Inflammatory macrophage treated with lipopolysaccharide for 4 hours (primary cell): ENCODE results near the gene GAS2L1.

Experiments used
- DNase-seq: peaks from one replicate; pipeline ENCODE4 v3.0.0-alpha.2; 2020

GAS2L1 gene

DNA sequence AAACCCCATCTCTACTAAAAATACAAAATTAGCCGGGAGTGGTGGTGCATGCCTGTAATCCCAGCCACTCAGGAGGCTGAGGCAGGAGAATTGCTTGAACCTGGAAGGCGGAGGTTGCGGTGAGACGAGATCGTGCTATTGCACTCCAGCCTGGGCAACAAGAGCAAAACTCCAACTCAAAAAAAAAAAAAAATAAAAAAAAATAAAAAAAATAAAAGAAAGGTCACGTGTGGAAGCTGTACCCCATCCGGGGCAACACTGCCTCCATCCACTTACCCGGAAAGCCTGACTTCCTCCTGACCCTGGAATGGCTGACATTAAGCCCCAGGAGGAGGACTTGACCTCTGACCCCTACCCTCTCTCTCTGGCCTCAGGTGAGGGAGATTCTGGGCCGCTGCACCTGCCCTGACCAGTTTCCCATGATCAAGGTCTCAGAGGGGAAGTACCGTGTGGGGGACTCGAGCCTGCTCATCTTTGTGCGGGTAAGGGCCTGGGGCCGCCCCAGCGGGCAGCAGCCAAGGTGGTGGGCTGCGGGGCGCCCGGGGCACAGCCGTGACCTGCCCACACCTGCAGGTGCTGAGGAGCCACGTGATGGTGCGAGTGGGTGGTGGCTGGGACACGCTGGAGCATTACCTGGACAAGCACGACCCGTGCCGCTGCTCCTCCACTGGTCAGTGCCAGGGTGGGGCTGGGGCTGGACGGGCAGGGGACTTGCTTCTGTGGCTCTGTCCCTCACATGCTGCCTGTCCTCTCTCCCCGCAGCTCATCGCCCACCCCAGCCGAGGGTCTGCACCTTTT lies 3.8 kb downstream of the GAS2L1 start:
- no peak for DNase-seq

DNA sequence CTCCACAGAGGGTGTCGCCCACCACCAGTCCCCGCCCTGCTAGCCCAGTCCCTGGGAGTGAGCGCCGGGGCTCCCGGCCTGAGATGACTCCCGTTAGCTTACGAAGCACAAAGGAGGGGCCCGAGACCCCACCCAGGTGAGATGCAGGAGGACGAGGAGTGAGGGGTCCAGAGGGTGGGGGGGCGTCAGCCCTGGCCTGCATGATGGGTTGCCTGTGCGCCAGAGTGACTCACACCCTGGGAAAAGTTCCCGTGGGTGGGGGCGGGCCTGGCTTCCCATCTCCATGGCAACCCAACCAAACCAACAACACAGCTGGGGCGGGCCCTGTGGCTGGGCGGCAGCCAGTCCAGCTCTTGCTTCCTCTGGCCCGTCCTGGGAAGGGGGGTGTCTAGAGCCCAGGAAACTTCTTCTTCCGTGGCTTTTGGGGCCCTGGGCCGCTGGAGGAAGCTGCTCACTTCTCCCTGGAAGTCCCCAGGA lies 4.5 kb downstream of the GAS2L1 start:
- peak; percentile 99 for DNase-seq

DNA sequence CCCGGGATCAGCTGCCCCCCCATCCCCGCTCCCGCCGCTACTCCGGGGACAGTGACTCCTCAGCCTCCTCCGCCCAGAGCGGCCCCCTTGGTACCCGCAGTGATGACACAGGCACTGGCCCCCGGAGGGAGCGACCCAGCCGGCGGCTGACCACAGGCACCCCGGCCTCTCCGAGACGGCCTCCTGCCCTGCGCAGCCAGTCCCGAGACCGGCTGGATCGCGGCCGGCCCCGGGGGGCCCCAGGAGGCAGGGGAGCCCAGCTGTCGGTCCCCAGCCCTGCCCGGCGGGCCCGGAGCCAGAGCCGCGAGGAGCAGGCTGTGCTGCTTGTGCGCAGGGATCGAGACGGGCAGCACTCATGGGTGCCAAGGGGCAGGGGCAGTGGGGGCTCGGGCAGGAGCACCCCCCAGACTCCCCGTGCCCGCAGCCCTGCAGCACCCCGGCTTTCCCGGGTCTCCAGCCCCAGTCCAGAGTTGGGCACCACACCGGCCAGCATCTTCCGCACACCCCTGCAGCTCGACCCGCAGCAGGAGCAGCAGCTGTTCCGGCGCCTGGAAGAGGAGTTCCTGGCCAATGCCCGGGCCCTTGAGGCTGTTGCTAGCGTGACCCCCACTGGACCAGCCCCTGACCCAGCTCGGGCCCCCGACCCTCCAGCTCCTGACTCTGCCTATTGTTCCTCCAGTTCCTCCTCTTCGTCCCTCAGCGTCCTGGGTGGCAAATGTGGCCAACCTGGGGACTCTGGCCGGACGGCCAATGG lies 5.2 kb downstream of the GAS2L1 start:
- no peak for DNase-seq

DNA sequence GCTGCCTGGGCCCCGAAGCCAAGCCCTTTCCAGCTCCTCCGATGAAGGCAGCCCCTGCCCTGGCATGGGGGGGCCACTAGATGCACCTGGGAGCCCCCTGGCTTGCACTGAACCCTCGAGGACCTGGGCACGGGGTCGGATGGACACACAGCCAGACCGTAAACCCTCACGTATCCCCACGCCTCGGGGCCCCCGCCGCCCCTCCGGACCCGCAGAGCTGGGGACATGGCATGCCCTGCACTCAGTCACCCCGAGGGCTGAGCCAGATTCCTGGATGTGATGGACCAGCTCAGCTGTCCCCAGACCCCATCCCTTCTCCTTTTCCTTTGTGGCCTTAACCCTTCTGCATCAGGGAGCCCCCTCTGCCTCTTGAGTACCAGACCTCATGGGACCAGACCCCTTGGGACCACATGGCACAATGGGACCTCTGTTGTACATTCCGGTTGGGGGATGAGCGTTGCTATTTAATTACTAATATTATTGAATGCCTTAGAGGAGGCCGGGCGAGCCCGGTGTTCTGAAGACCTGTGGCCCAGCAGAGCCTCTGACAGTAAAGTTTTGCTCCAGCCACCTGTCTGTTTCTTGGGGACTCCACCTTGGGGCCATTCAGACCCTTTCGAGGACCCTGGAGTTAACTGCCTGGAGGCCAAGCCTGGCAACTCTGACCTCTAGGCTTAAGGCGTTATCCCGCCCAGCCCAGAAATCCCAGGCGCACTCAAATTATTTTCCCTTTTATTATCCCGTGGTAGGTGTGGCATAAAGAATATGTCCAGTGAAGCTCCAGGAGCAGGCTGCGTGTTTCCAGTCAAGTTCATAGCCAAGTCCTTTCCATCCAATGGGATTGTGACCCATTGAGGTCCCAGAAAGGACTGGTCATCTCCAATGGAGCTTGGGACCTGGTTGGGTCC lies 6.0 kb downstream of the GAS2L1 start:
- no peak for DNase-seq

DNA sequence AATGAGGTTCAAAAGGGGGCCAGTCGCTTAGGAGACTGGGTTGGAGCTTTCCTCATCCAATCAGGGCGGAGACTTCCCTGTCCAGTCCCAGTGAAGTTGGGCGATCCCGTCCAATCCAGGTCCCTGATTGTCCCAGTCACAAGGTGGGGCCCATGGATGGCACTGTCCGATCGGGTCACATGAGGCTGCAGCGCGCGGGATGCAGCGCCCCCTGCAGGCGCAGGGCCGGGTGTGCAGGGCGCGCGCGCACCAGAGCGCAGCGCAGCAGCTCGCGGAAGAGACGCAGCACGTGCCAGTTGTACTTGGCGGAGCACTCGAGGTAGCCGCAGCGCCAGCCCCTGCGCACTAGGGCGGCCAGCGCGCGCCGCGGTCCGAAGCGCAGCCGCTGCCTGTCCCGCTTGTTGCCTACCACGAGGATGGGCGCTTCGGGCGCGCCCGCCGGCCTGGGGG lies 6.7 kb downstream of the GAS2L1 start:
- peak; percentile 57 for DNase-seq

DNA sequence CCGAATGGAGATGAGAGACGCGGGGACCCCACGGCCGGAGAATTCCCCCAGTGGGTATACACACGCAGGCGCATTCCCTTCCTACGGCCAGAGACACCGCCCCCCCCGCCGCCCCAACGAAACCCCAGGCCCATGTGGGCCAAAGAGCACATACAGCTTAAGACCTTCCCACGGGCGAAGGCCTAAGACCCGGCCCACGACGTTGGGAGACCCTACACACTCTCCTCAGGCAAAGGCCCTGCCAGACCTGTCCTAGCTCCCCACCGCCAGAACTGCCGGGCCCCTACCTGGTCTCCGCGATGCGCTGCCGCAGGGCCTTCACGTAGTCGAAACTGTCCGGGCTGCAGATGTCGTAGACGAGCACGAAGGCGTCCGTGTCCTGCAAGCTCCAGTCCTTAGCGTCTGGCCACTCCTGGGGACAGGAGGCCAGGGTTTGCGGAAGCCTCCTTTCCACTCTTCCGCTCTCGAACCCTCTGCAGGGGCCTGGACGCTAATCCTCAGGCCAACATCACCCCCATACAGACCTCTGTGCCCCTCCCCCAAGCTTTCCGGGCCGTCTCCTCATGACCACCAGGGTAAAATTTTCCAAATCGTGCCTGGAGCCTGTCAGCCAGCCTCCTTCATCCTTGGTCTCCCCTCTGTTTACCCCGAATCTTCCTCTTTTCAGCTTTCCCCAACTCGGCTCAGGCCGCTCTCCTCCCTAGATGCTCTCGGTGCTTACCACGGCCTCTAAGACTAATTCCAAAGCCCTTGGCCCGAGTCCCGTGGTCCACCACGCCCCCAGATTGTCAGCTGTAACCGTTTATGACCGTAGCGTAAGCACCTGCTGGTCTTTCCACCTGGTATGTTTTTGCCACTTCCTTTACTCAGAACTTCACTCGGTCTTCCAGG lies 7.4 kb downstream of the GAS2L1 start:
- DNase-seq = no peak

DNA sequence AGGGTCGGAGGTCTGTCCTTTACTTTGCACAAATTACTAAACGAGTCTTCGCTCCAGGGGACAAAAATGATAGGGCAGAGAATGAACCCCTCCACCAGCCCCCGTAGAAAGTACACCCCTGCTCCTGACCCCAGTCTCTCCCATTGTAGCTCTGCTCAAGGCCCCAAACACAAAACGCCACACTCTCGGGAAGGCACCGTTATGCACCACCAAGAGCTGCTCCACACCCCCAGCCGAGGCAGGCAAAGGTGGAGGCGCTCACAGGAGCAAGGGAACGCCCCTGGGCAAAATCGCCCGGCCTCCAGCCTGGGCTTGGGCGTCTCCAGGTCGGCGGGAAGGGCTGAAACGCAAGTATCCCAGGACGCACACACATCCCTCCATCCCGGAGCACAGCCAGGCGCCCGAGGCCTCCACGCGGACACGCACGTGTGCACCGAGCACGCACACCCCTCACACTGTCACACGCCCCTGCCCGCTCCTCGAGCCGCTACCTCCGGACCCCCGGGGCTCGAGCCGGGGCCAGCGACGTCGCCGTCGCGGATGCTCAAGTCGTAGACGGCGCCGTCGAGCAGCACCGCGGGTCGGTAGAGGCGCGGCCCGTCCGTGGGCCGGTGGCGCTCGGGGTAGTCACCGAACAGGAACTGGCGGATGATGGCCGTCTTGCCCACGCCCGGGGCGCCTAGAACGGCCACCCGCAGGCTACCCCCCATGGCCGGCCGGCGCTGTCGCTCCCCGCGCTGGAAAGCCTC lies 8.3 kb downstream of the GAS2L1 start:
- no peak for DNase-seq

DNA sequence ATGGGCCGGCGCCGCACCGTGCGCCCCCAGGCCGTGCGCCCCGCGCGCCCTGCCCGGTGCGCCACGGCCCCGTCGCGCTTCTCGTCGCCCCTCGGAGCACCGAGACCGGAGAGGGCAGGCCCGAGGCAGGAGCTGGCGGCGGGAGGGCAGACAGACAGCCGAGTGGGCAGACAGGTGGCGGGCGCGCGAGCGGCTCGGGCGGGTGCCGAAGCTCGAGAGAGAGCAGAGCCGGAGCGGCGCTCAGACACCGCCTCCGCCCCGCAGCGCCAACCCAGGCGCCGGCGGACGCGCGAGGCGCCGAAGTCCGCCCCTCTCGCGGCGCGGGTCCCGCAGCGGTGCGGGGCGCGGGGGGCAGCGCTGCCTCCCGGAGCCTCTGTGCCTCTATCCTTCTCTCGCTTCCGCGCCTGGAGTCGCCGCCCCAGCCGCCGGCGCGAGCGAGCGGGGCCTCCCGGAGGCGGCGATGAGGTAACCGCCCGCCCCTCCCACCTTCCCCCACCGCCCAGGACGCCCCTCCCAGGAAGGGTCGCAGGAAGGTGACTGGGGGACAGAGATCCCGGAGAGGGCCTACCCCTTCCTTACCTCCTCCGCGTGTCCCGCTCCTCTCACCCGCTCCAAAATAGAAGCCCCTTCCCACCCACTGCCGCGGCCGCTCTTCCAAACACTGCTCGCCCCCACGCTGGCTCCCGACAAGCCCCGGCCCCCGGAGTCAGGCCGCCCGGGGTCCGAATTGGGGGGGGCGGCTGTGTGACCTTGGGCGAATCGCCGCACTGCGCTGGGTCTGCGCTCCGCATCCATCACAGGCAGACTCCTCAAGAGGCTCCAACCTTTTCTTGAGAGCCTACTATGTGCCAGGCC lies 9.1 kb downstream of the GAS2L1 start, which contains the start of gene RASL10A:
Gene RASL10A, minus strand, starts transcription at position 412 of the 855 bp plus-strand sequence. CDS start 451 bp downstream, outside the sequence.
- DNase-seq = no peak

DNA sequence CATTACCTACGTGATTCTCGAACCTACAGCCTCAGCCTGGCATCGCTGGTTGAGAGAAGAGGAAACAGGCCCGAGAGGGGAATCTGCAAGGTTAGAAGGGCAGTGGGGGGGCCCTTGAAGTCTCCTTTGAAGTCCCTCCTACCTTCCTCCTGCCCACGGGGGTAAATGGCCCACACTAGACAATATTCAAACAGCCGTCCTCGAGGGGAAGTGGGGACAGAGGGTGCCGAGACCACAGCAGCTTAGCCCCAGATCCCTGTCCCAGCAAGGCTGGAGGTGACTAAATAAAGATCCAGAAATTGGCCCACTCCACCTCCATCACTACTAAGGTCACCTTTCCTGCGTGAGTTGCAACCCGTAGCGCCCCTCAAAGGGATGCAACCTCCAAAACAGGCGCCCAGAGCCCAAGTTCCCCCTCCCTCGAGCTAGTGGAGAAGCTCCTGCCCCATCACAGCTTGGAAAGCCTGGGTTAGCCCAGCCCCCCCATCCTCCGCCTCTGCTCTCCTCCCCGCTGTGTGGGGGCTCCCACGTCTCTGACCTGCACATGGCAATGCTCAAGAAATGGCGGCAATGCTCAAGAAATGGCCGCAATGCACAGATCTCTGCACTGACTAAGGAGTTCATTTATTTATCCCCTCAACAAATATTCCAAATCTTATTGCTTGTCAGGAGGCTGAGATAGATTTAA lies 9.8 kb downstream of the GAS2L1 start:
- DNase-seq = no peak

DNA sequence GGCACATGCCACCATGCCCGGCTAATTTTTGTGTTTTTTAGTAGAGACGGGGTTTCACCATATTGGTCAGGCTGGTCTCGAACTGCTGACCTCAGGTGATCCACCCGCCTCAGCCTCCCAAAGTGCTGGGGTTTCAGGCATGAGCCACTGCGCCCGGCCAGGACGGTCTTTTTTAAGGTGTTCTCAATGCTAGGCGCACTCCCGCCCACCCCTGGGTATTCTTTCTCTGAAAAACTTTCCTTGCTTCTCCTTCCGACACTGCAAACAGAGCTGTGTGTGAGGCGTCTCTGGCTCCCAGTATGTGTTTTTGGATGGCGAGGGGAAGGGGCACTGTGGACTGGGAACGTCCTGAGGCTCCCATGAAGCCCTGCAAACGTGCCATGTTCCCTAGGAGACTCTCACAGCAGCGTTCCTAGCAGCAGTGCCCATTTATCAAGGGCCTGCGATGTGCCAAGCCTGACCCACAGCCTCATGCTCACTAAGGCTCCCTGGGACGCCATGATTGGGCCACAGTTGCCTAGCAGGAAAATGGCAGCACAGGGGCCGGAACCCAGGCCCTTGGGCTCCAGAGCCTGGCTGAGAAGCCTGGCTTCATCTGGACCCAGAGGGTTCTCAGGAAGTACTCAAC lies 11.5 kb downstream of the GAS2L1 start:
- no peak for DNase-seq

DNA sequence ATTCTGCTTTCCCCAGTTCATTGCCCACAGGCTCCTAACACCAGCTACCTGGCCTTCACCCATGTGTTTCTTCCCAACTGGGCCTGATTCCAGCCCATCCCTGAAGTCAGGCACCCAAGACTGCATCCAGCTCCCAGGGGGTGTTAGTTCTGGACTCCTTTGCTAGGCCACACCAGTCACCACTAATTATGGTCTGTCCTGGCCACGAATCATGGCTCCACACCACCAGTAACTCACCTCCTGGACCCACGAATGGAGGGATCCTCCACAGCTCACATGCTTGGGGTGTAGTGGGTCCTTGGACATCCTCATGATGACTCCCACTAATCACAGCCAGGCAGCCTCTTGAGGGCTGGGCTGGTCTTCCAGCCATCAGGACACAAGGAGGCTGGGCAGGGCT lies 12.6 kb downstream of the GAS2L1 start:
- no peak for DNase-seq

DNA sequence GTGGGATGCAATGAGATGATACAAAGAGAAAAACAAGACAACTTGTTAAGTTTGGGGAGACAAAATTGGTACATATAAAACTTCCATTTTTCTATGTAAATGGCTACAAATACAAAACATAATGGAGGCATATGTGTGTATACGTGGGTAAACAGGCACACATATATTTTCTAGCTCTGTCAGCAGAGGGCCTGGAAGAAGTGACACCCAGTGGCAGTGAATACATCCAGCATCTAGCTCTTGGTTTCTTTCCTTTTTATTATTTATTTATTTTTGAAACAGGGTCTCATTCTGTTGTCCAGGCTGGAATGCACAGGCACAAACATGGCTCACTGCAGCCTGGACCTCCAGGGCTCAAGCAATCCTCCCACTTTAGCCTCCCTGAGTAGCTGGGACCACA lies 14.1 kb downstream of the GAS2L1 start:
- no peak for DNase-seq

DNA sequence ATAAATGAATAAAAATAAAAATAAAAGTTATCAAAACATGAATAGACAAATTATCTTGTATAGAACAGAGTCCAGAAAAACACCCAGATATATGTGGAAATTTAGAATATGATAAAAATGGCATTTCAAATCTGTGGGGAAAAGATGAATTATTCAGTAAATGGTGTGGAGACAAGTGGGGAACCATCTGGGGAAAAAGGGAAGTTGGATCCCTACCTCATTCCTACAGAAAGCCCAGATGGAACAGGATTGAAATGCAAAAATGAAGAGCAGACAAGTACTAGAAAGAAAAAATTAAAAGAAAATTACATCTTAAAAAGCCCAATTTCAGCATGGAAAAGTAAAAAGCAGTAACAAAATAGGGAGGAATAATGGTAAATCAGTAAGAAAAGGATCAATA lies 17.2 kb downstream of the GAS2L1 start:
- no peak for DNase-seq

DNA sequence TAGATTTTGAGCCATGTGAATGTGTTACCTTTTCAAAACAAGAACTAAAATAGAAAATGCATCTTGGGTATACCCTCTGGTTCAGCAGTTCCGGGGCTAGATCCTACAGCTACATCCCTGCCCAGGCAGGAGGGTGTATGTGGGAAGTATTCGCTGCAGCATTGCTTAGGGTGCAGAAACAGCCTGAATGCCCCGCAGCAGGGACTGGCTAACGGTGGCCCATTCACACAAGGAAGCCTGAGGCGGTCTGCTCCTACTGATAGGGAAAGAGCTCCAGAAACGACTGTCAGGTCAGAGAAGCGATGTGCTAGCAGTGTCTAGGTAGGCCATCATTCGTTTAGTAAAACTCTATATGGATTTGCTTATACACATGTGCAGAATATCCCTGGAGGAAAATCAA lies 18.9 kb downstream of the GAS2L1 start:
- no peak for DNase-seq

DNA sequence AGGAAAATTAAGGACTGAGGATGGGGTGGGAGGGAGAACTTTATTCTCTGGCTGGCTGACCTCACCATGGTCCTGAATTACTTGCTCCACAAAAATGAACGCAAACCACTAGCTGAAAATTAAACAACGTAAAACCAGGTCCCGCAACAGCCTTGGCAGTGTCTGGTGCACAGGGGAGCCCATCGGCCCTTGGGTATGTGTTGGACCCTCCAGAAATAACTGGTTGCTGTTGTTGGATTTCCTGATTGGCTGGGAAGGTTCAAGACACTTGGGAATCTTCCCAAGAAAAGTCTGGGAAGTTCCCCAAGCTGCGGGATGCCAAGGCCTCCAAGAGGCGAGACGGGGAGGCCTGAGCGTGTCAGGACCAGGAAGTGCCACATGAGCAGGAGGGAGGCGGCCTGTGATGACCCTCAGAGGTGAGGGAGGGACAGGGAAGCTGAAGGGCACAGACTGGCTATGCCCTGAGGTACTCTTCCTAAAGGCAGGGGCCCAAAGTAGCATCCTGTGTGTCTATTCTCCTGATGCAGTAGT lies 19.4 kb downstream of the GAS2L1 start:
- no peak for DNase-seq

DNA sequence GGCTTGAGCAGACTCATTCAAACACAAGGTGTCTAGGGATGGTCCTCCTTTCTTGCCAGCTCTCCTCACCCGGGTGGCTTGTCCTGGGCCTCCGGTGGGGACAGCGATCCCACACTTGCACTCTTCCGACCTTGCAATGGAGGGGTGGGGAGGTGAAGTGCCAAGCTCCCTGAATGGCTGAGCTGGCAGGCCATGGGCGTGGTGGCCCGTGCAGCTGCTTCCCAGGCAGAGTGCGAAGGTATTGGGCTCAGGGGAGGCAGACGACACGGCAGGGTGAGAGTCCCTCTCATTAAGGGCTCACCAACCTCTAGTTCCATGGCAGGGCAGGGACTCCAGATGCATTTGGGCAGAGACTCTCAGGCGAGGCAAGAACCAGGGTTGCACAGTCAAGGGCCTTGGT lies 20.0 kb downstream of the GAS2L1 start:
- no peak for DNase-seq

DNA sequence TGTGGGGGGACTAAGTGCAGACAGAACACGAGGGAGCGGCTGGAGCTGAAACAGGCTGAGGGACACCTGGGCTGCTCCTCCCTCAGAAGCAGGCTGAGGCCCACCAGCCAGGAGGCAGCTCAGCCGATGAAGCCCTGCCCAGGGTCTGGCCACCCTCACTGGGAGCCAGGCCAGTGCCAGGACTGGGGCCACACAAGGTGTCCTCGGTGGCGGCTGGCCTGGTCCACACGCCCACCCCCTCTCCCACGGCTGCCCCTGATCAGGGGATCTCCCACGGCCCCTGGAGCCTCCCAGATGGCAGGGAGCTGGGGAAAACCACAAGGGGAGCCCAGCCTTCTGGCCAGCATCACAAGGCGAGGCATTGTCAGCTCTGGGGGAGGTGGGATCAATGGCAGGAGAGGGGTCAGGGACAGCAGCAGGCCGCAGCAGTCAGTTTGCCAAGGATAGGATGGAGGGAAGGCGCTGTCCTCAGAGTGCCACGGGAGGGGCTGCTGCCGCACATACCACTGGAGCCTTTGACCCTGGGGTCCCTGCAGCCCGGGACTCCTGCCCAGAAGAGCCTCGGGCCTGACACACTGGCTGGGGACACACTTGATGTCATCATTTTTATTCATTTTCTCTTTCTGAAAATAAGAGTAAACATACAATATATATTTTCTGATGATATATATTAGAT lies 20.8 kb downstream of the GAS2L1 start:
- no peak for DNase-seq

DNA sequence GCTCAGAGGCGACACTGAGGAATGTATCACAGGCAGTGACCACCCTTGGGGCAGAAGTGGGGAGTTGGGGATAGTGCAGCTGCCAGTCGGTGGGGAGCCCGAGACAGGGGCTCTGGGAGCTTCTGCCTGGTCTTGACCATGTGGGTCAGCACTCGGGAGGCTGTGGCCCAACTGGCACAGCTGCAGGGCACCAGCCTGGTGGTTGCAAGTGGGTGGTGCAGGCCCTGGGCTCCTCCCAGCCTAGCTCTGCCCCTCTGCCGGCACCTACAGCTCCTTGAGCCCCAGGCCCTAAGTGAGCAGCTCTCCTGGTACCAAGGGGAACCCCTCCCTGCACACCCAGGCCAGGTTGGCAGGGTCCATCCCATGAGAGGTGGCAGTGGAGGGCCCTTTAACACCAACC lies 21.6 kb downstream of the GAS2L1 start:
- DNase-seq = no peak
